ENCODE measurements around the gene NTM. TPM values are rescaled to one million over a fixed set of nuclear protein-coding genes. Genes with fewer than 3 reads are reported as not detected.
"Not testable (repeated sequence)": the region's sequence is repeated elsewhere in the genome, so short reads cannot be mapped to it uniquely, and the experiment has no call there.

NTM gene
- polyA plus RNA-seq, 1 donor from 2014 or later: 39.4 TPM

- no peak overlapping the region for H3K9ac ChIP-seq (ENCODE audit: low read length)
- no peaks in the 10 kb centered on the region for H3K79me2 ChIP-seq (replicated peaks; ENCODE audit: insufficient read depth, low read length)
Observed at GRCh38 chr11:131495423-131495822, 125.0 kb downstream of the NTM start.

GRCh38 chr11:131497686-131498085 is 127.3 kb downstream of the NTM start:
- H3K9me2 ChIP-seq (ENCODE audit: insufficient read depth, low read length); H3K27me3 ChIP-seq (ENCODE audit: insufficient read depth, low read depth, low read length); H2AFZ ChIP-seq (ENCODE audit: low read depth, low read length); H3F3A ChIP-seq (ENCODE audit: insufficient read depth, low read length, poor library complexity, severe bottlenecking); H3K9ac ChIP-seq (ENCODE audit: low read length); H3K27ac ChIP-seq (ENCODE audit: low read length); H3K9me3 ChIP-seq (ENCODE audit: low read length); H4K20me1 ChIP-seq (ENCODE audit: insufficient read depth); H3K79me2 ChIP-seq (replicated peaks; ENCODE audit: insufficient read depth, low read length); H3K4me2 ChIP-seq (ENCODE audit: low read length); H3K36me3 ChIP-seq (ENCODE audit: insufficient read depth, low read length); H3K4me3 ChIP-seq (ENCODE audit: low read length): not testable (repeated sequence)

More at GRCh38 chr11:131495423-131495822, 125.0 kb downstream of the NTM start:
- TF ChIP-seq POLR2AphosphoS5 (IDR thresholded peaks at IDR 0.05): no peak
- no peak for TF ChIP-seq REST (IDR thresholded peaks at IDR 0.05; ENCODE audit: borderline replicate concordance)
- TF ChIP-seq CTCF (IDR thresholded peaks at IDR 0.05; ENCODE audit: poor library complexity, severe bottlenecking): no peak
- TF ChIP-seq EZH2 (IDR thresholded peaks at IDR 0.05; ENCODE audit: borderline replicate concordance, insufficient read depth, low read length, poor library complexity, severe bottlenecking): no peak
- no peak for TF ChIP-seq TAF1 (IDR thresholded peaks at IDR 0.05; ENCODE audit: low read depth)
- TF ChIP-seq MXI1 (conservative IDR thresholded peaks at IDR 0.05; ENCODE audit: poor library complexity, severe bottlenecking): no peak
- TF ChIP-seq SMC3 (conservative IDR thresholded peaks at IDR 0.05; ENCODE audit: poor library complexity): no peak
- TF ChIP-seq EP300 (conservative IDR thresholded peaks at IDR 0.05; ENCODE audit: poor library complexity, severe bottlenecking): no peak
- no peak for TF ChIP-seq RAD21 (conservative IDR thresholded peaks at IDR 0.05)
- Histone ChIP-seq H3K27me3 (ENCODE audit: insufficient read depth, low read depth, low read length) (no peaks in the 10 kb centered on the region), H2AFZ (ENCODE audit: low read depth, low read length) (no peak overlapping the region), H3K4me2 (ENCODE audit: low read length) (no peak overlapping the region), H3K9me2 (ENCODE audit: insufficient read depth, low read length) (no peaks in the 10 kb centered on the region), H3K27ac (ENCODE audit: low read length) (no peak overlapping the region), H3F3A (ENCODE audit: insufficient read depth, low read length, poor library complexity, severe bottlenecking) (no peaks in the 10 kb centered on the region), H3K9me3 (ENCODE audit: low read length) (no peaks in the 10 kb centered on the region), H3K4me3 (ENCODE audit: low read length) (no peak overlapping the region), H3K36me3 (ENCODE audit: insufficient read depth, low read length) (no peaks in the 10 kb centered on the region), H4K20me1 (ENCODE audit: insufficient read depth) (no peaks in the 10 kb centered on the region)

- H3K36me3 ChIP-seq (ENCODE audit: insufficient read depth, low read length): no peaks in the 10 kb centered on the region
- no peak overlapping the region for H3K4me3 ChIP-seq (ENCODE audit: low read length)
- no peak overlapping the region for H3K4me2 ChIP-seq (ENCODE audit: low read length)
- H3K9ac ChIP-seq (ENCODE audit: low read length): no peak overlapping the region
- H3K9me2 ChIP-seq (ENCODE audit: insufficient read depth, low read length): no peaks in the 10 kb centered on the region
- no peaks in the 10 kb centered on the region for H4K20me1 ChIP-seq (ENCODE audit: insufficient read depth)
- no peak overlapping the region for H2AFZ ChIP-seq (ENCODE audit: low read depth, low read length)
- H3K79me2 ChIP-seq (replicated peaks; ENCODE audit: insufficient read depth, low read length): no peaks in the 10 kb centered on the region
- H3F3A ChIP-seq (ENCODE audit: insufficient read depth, low read length, poor library complexity, severe bottlenecking): no peaks in the 10 kb centered on the region
- no peak for TF ChIP-seq EZH2 (IDR thresholded peaks at IDR 0.05; ENCODE audit: borderline replicate concordance, insufficient read depth, low read length, poor library complexity, severe bottlenecking)
- no peak for TF ChIP-seq RAD21 (conservative IDR thresholded peaks at IDR 0.05)
- TF ChIP-seq EP300 (conservative IDR thresholded peaks at IDR 0.05; ENCODE audit: poor library complexity, severe bottlenecking): no peak
- TF ChIP-seq SMC3 (conservative IDR thresholded peaks at IDR 0.05; ENCODE audit: poor library complexity): no peak
- TF ChIP-seq MXI1 (conservative IDR thresholded peaks at IDR 0.05; ENCODE audit: poor library complexity, severe bottlenecking): no peak
- no peak for TF ChIP-seq REST (IDR thresholded peaks at IDR 0.05; ENCODE audit: borderline replicate concordance)
- no peak for TF ChIP-seq TAF1 (IDR thresholded peaks at IDR 0.05; ENCODE audit: low read depth)
- no peak for TF ChIP-seq CTCF (IDR thresholded peaks at IDR 0.05; ENCODE audit: poor library complexity, severe bottlenecking)
- TF ChIP-seq POLR2AphosphoS5 (IDR thresholded peaks at IDR 0.05): no peak
- no peak overlapping the region for H3K27ac ChIP-seq (ENCODE audit: low read length)
- no peaks in the 10 kb centered on the region for H3K27me3 ChIP-seq (ENCODE audit: insufficient read depth, low read depth, low read length)
- no peaks in the 10 kb centered on the region for H3K9me3 ChIP-seq (ENCODE audit: low read length)
Observed at GRCh38 chr11:131498631-131499160, 128.3 kb downstream of the NTM start.

All from neural cell (in vitro differentiated cells).